ENCODE measurements around the gene ABCF1.

Gene ABCF1

GRCh38 chr6:30601815-30602641, 30.8 kb downstream of the ABCF1 start:
- DNase-seq (ENCODE audit: low spot score) = no peak

DNA sequence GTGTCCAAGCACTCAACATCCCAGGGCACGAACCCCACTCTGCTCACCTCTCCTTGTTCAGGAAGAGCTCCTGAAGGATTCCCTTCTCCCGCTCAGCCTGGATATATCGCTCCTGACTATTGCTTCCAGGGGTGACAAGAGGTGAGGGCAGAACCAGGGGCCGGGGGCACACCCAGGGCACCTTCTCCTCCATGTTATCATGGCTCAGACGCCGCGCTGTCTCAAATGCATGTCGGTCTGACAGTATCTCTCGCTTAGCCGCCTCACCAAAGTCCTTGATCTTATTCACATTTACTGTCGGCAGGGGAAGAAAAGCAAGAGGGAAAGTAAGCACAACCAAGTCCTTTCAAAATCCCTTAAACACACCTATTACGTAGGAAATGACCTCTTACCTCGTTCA, 32.7 kb downstream of the ABCF1 start:
- DNase-seq (ENCODE audit: low spot score) = no peak

DNA sequence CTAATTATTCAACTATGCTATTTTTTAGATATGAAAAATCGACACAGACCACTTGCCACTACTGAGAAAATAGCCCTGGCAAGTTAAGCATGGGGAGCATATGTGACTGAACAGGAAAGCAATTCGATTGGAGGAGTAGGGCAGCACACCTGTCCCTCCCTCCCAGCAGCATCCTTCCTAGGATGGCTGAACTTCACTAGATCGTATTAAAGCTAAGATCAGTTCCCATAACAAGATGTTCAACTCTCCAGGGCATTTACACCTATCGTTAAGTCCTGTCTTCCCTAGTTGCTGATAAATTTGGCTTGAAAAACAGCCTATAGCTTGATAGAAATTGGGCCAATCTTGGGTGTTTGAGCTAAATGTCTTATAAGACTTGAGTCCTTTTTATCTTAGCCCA, 38.8 kb downstream of the ABCF1 start:
- no peak for DNase-seq (ENCODE audit: low spot score)

GRCh38 chr6:30611150-30611855, 40.1 kb downstream of the ABCF1 start:
- DNase-seq (ENCODE audit: low spot score) = no peak

GRCh38 chr6:30611856-30612194, 40.6 kb downstream of the ABCF1 start:
- no peak for DNase-seq (ENCODE audit: low spot score)

GRCh38 chr6:30612213-30612612, 41.0 kb downstream of the ABCF1 start:
- no peak for DNase-seq (ENCODE audit: low spot score)

DNA sequence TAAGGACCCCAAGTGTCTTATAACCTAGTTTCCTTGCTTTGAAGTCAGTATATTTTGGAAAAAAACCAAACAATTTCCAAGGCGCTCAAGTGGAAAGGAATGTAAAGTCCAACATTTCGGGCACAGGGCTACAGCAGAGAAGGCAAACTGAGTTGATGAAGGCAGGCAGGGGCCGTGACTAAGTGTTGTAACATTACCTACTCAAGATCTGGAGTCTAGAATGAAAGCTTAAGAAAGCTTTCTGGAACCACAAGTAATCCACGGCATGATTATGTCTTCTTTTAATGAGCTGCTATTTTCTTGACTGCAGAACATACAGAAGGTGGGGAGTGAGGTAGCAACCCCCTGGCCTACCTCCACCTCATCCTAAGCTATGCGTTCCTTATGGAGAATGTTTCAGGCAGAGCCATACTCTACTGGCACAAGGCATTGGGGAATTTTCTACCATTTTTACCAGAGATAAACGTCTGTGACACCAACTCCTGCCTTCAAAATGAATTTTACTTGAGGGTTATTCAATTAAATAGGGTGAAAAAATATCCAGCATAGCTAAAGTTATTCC, 41.5 kb downstream of the ABCF1 start:
- DNase-seq (ENCODE audit: low spot score) = no peak

GRCh38 chr6:30613251-30614043, 42.2 kb downstream of the ABCF1 start:
- no peak for DNase-seq (ENCODE audit: low spot score)

DNA sequence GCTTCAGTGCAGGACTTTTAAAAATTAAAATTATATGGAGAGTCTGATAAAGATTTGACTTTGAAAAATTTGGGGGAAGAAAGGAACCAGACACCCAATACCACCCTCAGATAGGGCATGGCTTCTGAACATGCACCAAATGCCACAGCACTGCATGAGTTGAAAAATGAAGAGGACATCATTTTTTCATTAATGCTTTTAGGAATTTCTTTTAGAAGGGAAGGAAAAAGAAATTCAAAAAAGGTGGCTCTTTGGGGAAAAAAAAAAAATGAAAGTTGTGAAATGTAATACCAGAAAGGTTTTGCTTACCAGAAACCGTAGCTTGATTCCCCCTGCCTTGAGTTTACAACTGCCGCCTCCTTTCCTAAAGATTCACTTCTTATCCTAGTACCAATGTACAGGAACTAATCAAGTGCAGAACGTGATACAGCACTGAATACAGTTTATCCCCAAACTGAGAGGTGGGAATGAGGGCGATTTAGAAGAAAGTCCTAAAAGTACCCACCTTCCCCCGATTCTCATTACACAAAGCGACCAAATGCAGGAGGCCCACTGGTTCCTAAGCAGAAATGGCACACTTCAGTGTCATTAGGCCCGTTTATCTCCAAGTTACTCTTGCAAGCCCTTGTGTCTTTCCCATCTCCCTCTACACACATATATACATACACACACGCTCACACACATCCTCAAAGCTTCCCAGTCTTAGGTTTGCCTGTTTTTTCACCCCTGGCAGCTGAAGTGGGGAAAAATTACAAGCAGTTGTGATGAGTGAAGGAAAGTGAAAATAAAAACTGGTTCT, 43.0 kb downstream of the ABCF1 start:
- DNase-seq (ENCODE audit: low spot score) = no peak

DNA sequence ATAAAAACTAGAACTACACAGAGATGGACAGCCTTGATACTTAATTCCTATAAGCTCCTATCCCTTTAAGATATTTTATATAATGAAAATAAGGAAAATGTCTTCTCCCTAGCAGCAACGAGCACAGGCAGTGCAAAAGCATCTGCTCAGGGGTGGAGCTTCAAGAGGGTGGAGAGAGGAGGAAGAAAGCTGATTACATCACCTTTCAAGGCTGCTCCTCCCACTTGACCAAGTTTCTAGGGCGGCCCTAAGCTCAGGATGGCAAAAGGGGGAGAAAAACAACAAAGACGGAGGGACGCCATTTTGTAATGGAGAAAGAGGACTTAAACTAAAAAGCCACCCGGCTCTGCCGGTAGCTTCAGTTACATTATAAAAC, 43.6 kb downstream of the ABCF1 start:
- DNase-seq (ENCODE audit: low spot score) = peak; percentile 97

- DNase-seq (ENCODE audit: low spot score) = no peak
Measured at GRCh38 chr6:30615219-30615957, 44.1 kb downstream of the ABCF1 start.

- no peak for DNase-seq (ENCODE audit: low spot score)
Measured at GRCh38 chr6:30615958-30616810, 44.9 kb downstream of the ABCF1 start.

GRCh38 chr6:30616811-30617564, 45.7 kb downstream of the ABCF1 start, which contains the start of gene PPP1R10:
Gene PPP1R10, minus strand, starts transcription at chr6:30617243. Its CDS starts 7,299 bp downstream, at chr6:30609944.
- DNase-seq (ENCODE audit: low spot score) = peak; percentile 100

GRCh38 chr6:30617565-30618269, 46.5 kb downstream of the ABCF1 start, which contains the start of gene MRPS18B:
Gene MRPS18B, plus strand, starts transcription at chr6:30617840. Its CDS starts 26 bp downstream, at chr6:30617866.
- DNase-seq (ENCODE audit: low spot score) = peak; percentile 99

DNA sequence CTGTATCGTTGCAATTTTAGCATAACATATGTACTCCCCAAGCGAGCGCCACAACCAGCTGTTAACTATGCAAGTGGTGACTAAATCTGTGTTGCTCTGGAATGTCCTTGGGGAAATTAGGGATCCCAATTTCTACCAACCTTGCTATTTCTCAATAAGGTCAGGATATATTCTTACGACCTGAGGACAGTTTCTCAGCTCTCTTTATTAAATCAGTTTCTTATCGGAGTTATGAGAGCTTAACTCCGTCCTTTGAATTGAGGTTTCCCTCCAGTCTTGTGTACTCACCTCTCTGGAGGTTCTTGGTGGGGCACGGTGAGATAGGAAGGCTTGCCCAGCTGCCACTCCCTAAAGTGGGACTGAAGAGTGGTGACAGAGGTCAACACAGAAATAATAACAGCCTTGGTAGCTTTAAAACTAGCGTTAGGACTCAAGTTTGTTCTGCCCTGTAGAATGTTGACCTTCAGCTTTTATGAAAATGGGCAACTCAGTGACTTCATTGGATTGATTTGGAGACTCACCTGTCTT, 47.1 kb downstream of the ABCF1 start:
- no peak for DNase-seq (ENCODE audit: low spot score)

GRCh38 chr6:30619561-30619960, 48.3 kb downstream of the ABCF1 start:
- DNase-seq (ENCODE audit: low spot score) = no peak

DNA sequence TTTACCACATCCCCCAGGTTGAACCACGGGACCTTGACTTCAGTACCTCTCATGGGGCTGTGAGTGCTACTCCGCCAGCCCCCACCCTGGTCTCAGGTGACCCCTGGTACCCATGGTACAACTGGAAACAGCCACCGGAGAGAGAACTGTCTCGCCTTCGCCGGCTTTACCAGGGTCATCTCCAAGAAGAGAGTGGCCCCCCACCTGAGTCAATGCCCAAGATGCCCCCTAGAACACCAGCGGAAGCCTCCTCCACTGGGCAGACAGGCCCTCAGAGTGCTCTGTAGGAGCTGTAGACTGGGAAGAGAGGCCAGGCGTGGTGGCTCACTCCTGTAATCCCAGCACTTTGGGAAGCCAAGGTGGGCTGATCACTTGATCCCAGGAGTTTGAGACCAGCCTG, 54.3 kb downstream of the ABCF1 start:
- DNase-seq (ENCODE audit: low spot score) = no peak
